ENCODE data around the gene POMT2.

DNA sequence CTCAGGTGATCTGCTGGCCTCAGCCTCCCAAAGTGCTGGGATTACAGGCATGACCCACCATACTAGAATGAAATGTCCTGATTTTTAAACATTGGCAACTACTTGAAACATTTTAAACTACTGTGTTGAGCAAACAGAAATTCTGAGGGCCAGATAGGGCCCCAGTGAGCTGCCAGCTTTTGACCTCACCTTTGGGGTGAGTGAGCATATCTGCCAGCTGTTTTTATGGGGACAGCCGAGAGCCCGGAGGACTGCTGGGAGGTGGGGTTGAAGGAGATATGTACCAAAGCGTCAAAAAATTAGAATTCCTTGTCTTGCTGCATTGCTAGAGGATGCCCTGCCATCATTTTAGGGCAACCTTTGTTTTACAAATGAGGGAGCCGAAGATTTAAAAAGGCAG lies 2.9 kb upstream of the POMT2 start:
- TF ChIP-seq MXI1 (IDR thresholded peaks at IDR 0.05; ENCODE audit: low read depth, low read length): no peak
- TF ChIP-seq, protein P1, sequence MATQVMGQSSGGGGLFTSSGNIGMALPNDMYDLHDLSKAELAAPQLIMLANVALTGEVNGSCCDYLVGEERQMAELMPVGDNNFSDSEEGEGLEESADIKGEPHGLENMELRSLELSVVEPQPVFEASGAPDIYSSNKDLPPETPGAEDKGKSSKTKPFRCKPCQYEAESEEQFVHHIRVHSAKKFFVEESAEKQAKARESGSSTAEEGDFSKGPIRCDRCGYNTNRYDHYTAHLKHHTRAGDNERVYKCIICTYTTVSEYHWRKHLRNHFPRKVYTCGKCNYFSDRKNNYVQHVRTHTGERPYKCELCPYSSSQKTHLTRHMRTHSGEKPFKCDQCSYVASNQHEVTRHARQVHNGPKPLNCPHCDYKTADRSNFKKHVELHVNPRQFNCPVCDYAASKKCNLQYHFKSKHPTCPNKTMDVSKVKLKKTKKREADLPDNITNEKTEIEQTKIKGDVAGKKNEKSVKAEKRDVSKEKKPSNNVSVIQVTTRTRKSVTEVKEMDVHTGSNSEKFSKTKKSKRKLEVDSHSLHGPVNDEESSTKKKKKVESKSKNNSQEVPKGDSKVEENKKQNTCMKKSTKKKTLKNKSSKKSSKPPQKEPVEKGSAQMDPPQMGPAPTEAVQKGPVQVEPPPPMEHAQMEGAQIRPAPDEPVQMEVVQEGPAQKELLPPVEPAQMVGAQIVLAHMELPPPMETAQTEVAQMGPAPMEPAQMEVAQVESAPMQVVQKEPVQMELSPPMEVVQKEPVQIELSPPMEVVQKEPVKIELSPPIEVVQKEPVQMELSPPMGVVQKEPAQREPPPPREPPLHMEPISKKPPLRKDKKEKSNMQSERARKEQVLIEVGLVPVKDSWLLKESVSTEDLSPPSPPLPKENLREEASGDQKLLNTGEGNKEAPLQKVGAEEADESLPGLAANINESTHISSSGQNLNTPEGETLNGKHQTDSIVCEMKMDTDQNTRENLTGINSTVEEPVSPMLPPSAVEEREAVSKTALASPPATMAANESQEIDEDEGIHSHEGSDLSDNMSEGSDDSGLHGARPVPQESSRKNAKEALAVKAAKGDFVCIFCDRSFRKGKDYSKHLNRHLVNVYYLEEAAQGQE (IDR thresholded peaks at IDR 0.05; ENCODE audit: low read depth, low read length): no peak

Data from SK-N-SH (cell line).